ENCODE results near the gene BSPH1.
"Not testable (repeated sequence)": the region's sequence is repeated elsewhere in the genome, so short reads cannot be mapped to it uniquely, and the experiment has no call there.

Gene BSPH1, protein sequence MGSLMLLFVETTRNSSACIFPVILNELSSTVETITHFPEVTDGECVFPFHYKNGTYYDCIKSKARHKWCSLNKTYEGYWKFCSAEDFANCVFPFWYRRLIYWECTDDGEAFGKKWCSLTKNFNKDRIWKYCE

DNA sequence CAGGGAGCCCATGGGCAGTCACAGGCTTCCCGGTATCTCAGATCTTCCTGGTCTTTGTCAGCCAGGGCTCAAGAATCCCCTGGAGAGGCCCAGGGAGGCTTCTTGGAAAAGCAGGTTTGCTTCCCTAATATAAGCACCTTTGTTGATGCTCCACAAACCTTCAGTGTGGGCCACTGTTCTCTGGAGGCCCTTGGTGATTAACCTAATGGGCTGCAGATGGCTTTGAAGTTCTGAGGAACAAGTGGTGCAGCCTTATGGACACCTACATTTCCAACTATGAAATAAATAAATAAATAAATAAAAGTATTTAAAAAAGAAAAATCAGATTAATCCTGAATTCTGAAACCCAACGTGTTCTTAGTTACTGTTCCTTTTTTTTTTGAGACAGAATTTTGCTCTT lies at the start of gene BSPH1:
BSPH1 (minus strand) TSS at position 101 of the 400 bp plus-strand sequence; CDS start at position 12, 89 bp downstream.
- no peak for DNase-seq
- in situ Hi-C loops (cut with MboI; ENCODE audit: low pct_unique_long_range_greater_than_20kb, low sequenced_read_pairs) = no loop called here

DNA sequence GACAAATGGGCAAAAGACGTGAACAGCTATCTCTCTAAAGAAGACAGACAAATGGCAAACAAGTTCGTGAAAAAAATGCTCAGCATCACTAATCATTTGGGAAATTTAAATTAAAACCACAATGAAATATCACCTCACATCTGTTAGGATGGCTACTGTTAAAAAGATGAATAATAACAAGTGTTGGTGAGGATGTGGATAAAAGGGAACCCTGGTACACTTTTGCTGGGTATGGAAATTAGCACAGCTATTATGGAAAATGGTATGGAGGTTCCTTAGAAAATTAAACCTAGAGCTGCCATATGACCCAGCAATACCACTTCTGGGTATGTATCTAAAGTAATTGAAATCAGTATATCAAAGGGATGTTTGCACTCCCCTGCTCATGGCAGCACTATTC lies 44.8 kb upstream of the BSPH1 start:
- in situ Hi-C loops (cut with MboI; ENCODE audit: low pct_unique_long_range_greater_than_20kb, low sequenced_read_pairs) = no loop called here
- DNase-seq = no peak

DNA sequence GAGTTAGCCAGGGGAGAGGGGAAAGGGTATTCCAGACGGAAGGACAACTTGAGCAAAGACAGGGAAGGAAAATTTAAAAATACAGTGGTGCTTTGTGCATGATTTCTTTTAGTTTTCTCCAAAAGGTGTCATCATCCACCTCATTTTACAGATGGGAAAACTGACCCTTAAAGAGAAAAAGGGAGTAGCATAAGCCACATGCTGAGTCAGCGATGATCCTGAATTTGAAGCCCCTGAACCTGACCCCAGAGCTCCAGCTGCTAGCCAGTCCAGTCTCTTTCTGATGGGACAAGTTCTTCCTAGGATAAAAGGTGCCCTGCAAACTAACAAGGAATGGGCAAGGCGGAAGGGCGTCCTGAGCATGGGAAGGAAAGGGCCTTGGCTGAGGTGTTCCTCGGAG lies 41.6 kb upstream of the BSPH1 start:
- no peak for DNase-seq
- in situ Hi-C loops (cut with MboI; ENCODE audit: low pct_unique_long_range_greater_than_20kb, low sequenced_read_pairs) = no loop called here

DNA sequence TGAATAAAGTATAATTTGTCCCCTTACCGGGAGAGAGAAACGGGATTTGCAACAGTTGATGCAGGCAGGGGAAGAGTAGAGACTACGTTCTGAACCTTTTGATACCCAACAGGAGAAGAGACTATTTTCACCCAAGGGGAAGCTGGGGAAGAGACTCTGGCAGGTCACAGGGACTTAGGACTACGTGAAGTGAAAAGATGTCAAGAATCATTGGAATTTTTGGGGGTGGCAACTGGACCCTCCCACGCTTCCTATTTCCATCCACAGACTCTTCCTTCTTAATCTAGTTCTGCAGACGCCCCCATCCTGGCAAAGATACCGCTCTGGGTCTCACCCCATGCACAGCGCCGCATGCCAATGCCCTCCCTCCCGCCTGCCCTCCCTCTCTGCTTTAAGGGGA lies 38.1 kb upstream of the BSPH1 start:
- DNase-seq = no peak
- in situ Hi-C loops (cut with MboI; ENCODE audit: low pct_unique_long_range_greater_than_20kb, low sequenced_read_pairs) = no loop called here

DNA sequence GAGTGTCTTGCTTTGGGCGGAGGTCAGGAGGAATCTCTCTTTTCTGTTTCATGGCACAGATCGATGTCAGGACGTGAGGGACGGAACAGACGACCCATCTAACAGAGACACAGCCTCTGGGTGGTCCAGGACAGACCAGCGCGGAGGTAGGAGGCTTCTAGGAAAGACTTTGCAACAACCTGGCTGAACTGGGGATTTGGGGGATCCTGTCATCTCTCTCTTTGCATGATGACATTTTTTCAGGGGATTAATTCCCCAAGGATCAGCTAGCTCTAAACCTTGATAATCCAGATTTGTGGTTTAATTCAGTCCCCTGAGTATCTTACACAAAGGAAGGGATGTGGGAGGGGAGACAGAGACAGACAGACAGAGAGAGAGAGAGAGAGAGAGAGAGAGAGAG lies 37.5 kb upstream of the BSPH1 start:
- in situ Hi-C loops (cut with MboI; ENCODE audit: low pct_unique_long_range_greater_than_20kb, low sequenced_read_pairs) = no loop called here
- no peak for DNase-seq

DNA sequence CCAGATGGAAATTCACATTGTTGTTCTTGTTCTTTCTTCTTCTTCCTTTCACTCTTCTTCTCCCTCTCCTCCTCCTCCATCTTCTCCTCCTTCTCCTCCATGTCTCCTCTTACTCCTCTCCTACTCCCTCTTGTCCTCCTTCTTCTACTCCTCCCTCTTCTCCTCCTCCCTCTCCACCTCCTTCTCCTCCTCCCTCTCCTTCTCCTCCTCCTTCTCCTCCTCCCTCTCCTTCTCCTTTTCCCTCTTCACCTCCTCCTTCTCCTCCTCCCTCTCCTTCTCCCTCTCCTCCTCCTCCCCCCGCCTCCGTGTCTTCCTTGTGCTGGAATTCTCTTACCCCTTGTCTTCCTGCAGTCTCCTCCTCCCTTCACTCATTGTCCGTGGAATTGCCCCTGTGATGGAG lies 33.5 kb upstream of the BSPH1 start:
- no peak for DNase-seq
- in situ Hi-C loops (cut with MboI; ENCODE audit: low pct_unique_long_range_greater_than_20kb, low sequenced_read_pairs) = no loop called here

DNA sequence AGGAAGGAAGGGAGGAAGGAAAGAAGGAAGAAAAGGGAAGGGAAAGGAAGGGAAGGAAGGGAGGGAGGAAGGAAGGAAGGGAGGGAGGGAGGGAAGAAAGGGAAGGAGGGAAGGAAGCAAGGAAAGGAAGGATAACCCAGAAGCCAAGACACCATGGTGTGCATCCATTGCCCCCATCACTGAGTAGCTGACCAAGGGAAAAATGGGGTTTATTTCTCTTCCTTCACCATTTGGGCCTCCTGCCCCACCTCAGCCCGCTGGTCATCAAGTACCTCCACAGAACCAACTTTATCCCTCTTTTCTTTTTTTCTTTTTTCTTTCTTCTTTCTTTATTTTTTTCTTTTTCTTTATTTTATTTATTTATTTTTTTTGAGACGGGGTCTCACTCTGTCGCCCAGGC lies 31.5 kb upstream of the BSPH1 start:
- in situ Hi-C loops (cut with MboI; ENCODE audit: low pct_unique_long_range_greater_than_20kb, low sequenced_read_pairs) = no loop called here
- no peak for DNase-seq

DNA sequence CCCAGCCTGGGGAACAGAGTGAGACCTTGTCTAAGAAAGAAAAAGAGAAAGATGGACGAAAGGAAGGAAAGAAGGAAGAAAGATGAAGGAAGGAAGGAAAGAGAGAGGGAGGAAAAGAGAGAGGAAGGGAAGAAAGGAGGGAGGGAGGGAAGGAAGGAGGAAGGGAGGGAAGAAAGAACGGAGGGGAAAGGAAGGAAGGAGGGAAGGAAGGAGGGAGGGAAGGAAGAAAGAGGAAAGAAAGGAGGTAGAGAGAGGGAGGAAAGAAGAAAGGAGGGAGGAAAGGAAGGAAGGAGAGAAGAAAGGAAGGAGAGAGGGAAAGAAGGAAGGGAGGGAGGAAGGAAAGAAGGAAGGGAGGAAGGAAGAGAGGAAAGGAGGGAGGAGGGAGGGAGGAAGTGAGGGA lies 31.0 kb upstream of the BSPH1 start:
- DNase-seq = no peak
- in situ Hi-C loops (cut with MboI; ENCODE audit: low pct_unique_long_range_greater_than_20kb, low sequenced_read_pairs) = no loop called here

DNA sequence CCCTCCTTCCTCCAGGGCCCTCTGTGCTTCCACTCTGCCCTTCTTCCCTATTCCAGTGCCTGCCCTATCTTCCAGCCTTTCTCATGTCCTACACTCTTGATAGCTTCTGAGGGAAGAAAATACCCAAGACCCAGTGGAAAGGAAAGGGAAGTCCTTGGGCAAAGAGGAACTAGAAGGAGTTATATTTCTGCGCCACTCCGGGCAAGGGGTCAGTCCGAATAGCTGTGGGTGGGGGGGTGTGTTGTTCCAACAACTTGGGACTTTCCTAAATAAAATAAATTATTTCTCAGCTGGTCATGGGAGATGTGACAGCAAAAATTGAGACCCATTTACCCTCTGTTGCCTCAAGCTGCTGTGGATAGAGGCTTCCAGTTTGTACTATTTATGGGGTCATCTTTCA lies 28.7 kb upstream of the BSPH1 start:
- no peak for DNase-seq

DNA sequence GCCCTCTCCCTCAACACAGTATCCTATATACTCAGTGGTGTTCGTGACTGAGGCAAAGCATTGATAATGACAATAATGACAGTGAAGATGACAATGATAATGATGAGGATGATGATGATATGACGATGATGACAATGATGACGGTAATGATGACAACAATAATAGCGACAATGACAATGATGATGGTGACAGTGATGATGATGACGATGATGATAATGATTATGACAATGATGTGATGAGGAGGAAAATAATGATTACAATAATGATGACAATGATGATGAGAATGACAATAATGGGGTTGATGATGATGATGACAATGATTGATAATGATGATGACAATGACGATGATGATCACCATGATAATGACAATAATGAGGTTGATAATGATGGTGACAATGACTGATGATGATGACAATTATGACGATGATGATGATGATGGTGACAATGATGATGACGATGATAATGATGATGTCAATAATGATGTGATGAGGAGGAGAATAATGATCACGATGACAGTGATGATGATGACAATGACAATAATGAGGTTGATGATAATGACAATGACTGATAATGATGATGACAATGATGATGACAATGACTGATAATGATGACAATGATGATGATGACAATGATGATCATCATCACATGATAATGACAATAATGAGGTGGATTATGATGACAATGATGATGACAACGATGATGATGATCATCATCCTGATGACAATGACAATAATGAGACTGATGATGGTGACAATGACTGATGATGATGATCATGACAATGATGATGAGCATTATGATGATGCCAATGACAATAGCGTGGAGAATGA lies 19.2 kb upstream of the BSPH1 start:
- in situ Hi-C loops (cut with MboI; ENCODE audit: low pct_unique_long_range_greater_than_20kb, low sequenced_read_pairs) = no loop called here
- DNase-seq = no peak

More for the DNA sequence above, 28.7 kb upstream of the BSPH1 start:
- in situ Hi-C loops (cut with MboI; ENCODE audit: low pct_unique_long_range_greater_than_20kb, low sequenced_read_pairs) = no loop called here

DNA sequence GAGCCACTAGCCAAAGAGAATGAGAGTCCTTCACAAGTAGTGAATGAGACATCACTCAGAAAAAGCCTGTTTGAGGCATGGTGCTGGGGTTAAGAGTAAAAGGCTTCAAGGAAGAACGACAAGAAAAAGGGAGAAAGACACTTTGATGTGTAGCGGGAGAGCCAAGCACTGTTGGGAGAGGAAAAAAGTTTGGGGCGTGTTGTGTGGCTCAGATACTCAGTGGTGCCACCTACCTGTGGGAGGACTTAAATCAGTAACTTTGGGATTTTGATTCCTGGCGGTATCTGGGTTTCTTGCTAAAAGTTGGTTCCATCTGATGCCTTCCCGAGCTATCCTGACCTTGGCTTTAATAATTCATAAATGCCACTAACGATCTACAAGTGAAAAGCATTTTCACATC lies 14.8 kb upstream of the BSPH1 start:
- DNase-seq = no peak
- in situ Hi-C loops (cut with MboI; ENCODE audit: low pct_unique_long_range_greater_than_20kb, low sequenced_read_pairs) = no loop called here

DNA sequence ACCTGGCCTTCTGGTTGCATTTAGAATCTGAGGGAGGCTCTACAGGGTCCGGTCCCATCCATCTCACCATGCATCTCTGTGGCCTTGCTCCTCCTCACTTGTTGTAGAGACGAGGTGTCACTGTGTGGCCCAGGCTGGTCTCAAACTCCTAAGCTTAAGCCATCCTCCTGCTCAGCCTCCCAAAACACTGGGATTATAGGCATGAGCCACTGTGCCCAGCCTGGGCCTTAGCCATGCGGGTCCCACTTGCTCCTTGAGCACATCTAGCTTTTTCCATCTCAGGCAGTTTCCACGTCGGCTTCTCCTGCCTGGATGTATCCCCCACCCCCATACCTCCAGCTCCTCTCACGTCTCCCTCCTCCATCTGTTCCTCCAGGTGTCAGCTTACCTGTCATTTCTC lies 12.3 kb upstream of the BSPH1 start:
- DNase-seq = no peak
- in situ Hi-C loops (cut with MboI; ENCODE audit: low pct_unique_long_range_greater_than_20kb, low sequenced_read_pairs) = no loop called here

DNA sequence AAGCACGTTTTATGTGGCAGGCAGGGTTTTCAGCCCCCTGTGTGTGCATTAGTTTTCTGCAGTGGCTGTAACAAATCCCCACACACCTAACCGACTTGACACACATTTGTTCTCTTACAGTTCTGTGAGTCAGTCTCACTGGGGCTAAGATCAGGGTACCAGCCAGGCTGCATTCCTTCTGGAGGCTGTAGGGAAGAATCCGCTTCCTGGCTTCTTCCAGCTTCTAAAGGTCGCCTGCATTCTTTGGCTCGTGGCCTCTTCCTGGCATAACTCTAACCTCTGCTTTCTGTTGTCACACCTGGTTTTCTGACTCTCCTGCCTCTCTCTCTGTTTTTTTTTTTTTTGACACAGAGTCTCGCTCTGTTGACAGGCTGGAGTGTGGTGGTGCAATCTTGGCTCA lies 8.9 kb upstream of the BSPH1 start:
- in situ Hi-C loops (cut with MboI; ENCODE audit: low pct_unique_long_range_greater_than_20kb, low sequenced_read_pairs) = no loop called here

DNA sequence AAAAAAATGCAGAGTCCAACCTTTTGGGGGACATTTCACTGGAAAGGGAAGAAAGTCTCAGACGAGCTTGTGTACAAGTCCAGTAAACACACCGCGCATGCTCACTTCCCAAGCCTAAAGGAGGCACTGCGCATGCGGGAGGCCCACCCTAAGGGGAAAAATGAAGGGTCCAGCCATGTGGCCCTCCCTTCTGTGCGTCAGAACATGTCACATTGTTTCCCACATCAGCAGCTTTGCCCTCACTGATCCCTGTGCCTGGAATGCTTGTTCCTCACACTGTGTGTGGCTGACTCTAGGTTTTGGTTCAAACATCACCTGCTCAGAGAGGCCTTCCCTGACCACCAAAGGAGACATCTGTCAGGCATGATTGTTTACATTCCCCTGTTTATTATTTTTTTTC lies 6.8 kb upstream of the BSPH1 start:
- no peak for DNase-seq
- in situ Hi-C loops (cut with MboI; ENCODE audit: low pct_unique_long_range_greater_than_20kb, low sequenced_read_pairs) = no loop called here

More for the DNA sequence above, 8.9 kb upstream of the BSPH1 start:
- no peak for DNase-seq

DNA sequence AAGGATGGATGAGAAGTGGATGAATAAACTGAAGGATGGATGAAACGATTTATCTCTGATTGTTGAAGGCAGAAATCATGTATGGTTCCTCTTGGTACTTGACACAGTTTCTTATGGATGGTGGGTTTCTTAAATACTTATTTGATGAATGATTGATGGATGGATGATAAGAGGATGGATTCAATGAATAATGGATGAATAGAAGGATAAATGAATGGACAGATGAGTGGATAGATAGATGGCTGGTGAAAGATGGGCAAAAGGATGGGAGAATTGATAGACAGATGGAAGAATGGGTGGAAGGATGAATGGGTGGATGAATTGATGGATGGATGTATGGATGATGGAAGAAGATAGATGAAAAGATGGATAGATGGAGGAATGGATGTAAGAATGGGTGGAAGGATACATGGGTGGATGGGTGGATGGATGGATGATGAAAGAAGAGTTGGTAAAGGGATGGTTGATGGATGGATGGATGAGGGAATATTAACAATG lies 4.3 kb upstream of the BSPH1 start:
- in situ Hi-C loops (cut with MboI; ENCODE audit: low pct_unique_long_range_greater_than_20kb, low sequenced_read_pairs) = no loop called here
- DNase-seq = no peak

DNA sequence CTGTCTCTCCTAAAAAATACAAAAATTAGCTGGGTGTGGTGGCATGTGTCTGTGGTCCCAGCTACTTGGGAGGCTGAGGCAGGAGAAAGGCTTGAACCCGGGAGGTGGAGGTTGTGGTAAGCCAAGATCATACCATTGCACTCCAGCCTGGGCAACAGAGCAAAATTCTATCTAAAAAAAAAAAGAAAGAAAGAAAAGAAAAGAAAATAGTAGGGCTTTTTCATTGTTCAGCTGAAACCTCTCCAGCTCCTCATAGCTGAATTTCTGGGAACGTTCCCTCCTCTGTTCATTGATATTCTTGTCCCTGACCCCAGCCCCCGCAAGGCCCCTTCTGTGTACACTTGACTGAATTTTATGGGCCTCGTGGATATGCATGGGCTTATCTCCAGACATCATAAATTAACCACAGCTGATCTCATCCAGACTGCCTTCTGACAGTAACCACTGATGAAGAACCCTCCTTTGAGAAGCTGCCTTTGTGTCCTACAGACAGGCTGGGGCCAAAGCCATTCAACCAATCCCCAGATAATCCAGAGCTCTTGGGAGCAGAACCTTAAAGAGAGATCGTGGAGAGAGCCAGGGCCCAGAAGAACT lies 2.3 kb upstream of the BSPH1 start, which contains the start of gene ELSPBP1:
ELSPBP1 (plus strand) TSS at position 424 of the 594 bp plus-strand sequence. CDS start 14,036 bp downstream, outside the sequence.
- in situ Hi-C loops (cut with MboI; ENCODE audit: low pct_unique_long_range_greater_than_20kb, low sequenced_read_pairs) = no loop called here
- peak; percentile 80 for DNase-seq

DNA sequence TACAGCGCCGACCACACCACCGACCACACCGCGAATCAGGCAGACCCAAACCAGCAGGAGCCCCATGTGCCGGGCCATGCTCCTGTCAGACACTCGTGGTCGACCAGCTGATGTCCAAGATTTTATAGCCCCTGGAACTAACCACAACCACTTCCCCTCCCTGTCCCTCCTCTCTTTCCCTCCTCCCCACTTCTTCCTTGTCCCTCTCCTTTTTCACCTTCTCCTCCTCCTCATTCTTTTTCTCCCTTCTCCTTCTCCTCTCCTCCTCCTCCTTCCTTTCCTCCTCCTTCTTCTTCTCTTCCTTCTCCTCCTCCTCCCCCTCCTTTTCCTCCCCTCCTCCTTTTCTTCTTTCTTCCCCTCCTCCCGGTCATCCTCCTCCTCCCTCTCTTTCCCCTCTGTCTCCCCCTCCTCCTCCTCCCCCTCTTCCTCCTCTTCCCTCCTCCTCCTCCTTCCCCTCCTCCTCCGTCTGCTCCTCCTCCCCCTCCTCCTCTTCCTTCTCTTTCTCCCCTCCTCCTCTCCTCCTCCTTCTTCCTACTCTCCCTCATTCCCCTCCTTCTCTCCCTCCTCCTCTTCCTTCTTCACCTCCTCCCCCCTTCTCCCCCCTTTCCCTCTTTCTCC lies 670 bp downstream of the BSPH1 start:
- in situ Hi-C loops (cut with MboI; ENCODE audit: low pct_unique_long_range_greater_than_20kb, low sequenced_read_pairs) = no loop called here
- DNase-seq = peak; percentile 3

DNA sequence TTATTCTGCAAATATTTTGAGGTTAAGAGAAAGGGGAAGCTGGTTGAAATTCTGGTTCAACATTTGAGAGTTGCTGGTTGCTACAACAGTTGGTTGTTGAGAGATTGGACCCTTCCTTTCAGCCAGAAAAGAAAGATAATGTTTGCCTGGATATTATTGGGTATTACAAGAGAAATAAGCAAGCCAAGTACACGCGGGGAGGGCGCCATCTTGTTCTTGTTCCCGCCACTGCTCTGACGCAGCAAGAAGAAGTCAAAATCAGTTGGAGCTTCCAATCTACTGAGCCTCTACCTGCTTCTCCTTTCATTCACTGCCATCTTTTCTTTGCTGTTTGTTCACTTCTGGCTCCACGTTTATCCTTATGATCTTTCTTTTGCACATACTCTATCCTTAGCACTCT lies 18.4 kb downstream of the BSPH1 start:
- no peak for DNase-seq
- in situ Hi-C loops (cut with MboI; ENCODE audit: low pct_unique_long_range_greater_than_20kb, low sequenced_read_pairs) = loop anchor here (25.0 kb wide), 1 partner anchor 139 kb away; the partner anchor contains the start of gene PLA2G4C

DNA sequence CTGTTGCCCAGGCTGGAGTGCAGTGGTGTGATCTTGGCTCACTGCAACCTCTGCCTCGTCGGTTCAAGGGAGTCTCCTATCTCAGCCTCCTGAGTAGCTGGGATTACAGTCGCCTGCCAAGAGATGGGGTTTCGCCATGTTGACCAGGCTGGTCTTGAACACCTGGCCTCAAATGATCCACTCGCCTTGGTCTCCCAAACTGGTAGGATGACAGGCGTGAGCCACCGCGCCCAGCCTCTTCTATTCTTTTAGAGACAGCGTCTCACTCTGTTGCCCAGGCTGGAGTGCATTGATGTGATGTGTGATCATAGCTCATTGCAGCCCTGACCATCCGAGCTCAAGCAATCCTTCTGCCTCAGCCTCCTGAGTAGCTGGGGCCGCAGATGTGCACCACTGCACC lies 36.0 kb downstream of the BSPH1 start:
- not testable (repeated sequence) for DNase-seq
- in situ Hi-C loops (cut with MboI; ENCODE audit: low pct_unique_long_range_greater_than_20kb, low sequenced_read_pairs) = loop anchor here (25.0 kb wide), 1 partner anchor 156 kb away; the partner anchor contains the start of gene PLA2G4C

DNA sequence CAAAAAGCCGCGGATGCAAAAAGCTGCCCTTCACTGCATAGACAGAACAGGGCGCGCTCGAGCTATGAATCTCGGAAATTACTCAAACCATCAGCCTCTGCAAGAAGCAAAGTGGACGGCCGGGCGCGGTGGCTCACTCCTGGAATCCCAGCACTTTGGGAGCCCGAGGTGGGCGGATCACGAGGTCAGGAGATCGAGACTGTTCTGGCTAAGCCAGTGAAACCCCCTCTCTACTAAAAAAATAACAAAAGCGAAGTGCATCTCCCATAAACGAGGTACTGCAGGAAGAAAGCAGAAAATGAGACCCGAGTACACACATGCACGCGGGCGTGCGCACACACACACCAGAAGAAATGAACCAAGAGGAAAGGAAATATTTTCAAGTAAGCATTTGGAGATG lies 39.8 kb downstream of the BSPH1 start:
- not testable (repeated sequence) for DNase-seq
- in situ Hi-C loops (cut with MboI; ENCODE audit: low pct_unique_long_range_greater_than_20kb, low sequenced_read_pairs) = loop anchor here (25.0 kb wide), 1 partner anchor 160 kb away; the partner anchor contains the start of gene PLA2G4C
